GM12878 (cell line): Measurements from ENCODE around the gene SHMT1.

Source experiments
- EZH2 ChIP-seq: IDR thresholded peaks from 2 replicates; pipeline ENCODE4 v1.6.1; 2012; ENCODE audit warnings: low read depth, mild to moderate bottlenecking, control low read depth, inconsistent platforms, low read length, borderline replicate concordance; ENCODE audit not compliant: control insufficient read depth
- MEF2A ChIP-seq: IDR thresholded peaks from 2 replicates; pipeline ENCODE4 v1.6.1; 2011; ENCODE audit warnings: low read depth, mild to moderate bottlenecking, low read length, moderate library complexity; ENCODE audit not compliant: insufficient read depth
- MEF2B ChIP-seq: fragments of 450-650 bp; IDR thresholded peaks from 2 replicates; pipeline ENCODE4 v1.6.1; 2018; ENCODE audit warnings: mild to moderate bottlenecking, moderate library complexity; ENCODE audit not compliant: partially characterized antibody, poor library complexity, severe bottlenecking
- SPI1 ChIP-seq: IDR thresholded peaks from 2 replicates; pipeline ENCODE4 v1.6.1; 2011; ENCODE audit warnings: low read depth, mild to moderate bottlenecking, low read length, moderate library complexity, borderline replicate concordance; ENCODE audit not compliant: insufficient read depth
- TCF7 ChIP-seq: IDR thresholded peaks from 2 replicates; pipeline ENCODE4 v1.6.1; 2014; ENCODE audit warnings: antibody characterized with exemption, borderline replicate concordance
- TF ChIP-seq, protein P1 (sequence below): fragments of 450-650 bp; conservative IDR thresholded peaks from 2 replicates; pipeline ENCODE4 v1.6.1; 2017; ENCODE audit warnings: mild to moderate bottlenecking, moderate library complexity
- TF ChIP-seq, protein P2 (sequence below): IDR thresholded peaks from 2 replicates; pipeline ENCODE4 v1.6.1; 2012; ENCODE audit warnings: low read depth, low read length, improper control_type of control experiment

- TF ChIP-seq EZH2 = no peak
- TF ChIP-seq, protein P1, sequence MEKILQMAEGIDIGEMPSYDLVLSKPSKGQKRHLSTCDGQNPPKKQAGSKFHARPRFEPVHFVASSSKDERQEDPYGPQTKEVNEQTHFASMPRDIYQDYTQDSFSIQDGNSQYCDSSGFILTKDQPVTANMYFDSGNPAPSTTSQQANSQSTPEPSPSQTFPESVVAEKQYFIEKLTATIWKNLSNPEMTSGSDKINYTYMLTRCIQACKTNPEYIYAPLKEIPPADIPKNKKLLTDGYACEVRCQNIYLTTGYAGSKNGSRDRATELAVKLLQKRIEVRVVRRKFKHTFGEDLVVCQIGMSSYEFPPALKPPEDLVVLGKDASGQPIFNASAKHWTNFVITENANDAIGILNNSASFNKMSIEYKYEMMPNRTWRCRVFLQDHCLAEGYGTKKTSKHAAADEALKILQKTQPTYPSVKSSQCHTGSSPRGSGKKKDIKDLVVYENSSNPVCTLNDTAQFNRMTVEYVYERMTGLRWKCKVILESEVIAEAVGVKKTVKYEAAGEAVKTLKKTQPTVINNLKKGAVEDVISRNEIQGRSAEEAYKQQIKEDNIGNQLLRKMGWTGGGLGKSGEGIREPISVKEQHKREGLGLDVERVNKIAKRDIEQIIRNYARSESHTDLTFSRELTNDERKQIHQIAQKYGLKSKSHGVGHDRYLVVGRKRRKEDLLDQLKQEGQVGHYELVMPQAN = no peak
- TF ChIP-seq MEF2A = no peak
- TF ChIP-seq TCF7 = no peak
- TF ChIP-seq SPI1 = no peak
- no peak for TF ChIP-seq MEF2B
- TF ChIP-seq, protein P2, sequence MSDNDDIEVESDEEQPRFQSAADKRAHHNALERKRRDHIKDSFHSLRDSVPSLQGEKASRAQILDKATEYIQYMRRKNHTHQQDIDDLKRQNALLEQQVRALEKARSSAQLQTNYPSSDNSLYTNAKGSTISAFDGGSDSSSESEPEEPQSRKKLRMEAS = no peak
Measured at GRCh38 chr17:18280766-18281371, 82.5 kb downstream of the SHMT1 start.
